Glutamatergic neuron (in vitro differentiated cells): Measurements from ENCODE around the gene OSER1. TPM values are rescaled to one million over a fixed set of nuclear protein-coding genes. Genes with fewer than 3 reads are reported as not detected.
A peak's percentile ranks its signal among the peaks of the same experiment; 100 is the strongest.

Experiments used
- DNase-seq: peaks from one replicate; pipeline ENCODE4 v3.0.0; 2022
- H3K27ac Mint-ChIP-seq: one replicate; pipeline ENCODE4 v1.8.0; 2020; ENCODE audit warnings: mild to moderate bottlenecking, mixed read lengths, inconsistent platforms; ENCODE audit not compliant: unreplicated experiment
- H3K27me3 Mint-ChIP-seq: one replicate; pipeline ENCODE4 v1.8.0; 2020; ENCODE audit warnings: mild to moderate bottlenecking, moderate library complexity, mixed read lengths, inconsistent platforms; ENCODE audit not compliant: unreplicated experiment
- H3K36me3 Mint-ChIP-seq: one replicate; pipeline ENCODE4 v1.8.0; 2020; ENCODE audit warnings: mild to moderate bottlenecking, mixed read lengths, inconsistent platforms; ENCODE audit not compliant: unreplicated experiment
- H3K4me1 Mint-ChIP-seq: one replicate; pipeline ENCODE4 v1.8.0; 2020; ENCODE audit warnings: mild to moderate bottlenecking, low read depth, mixed read lengths, inconsistent platforms; ENCODE audit not compliant: unreplicated experiment
- H3K4me3 Mint-ChIP-seq: one replicate; pipeline ENCODE4 v1.8.0; 2020; ENCODE audit warnings: mild to moderate bottlenecking, mixed read lengths, inconsistent platforms; ENCODE audit not compliant: unreplicated experiment
- H3K9me3 Mint-ChIP-seq: one replicate; pipeline ENCODE4 v1.8.0; 2020; ENCODE audit warnings: mild to moderate bottlenecking, moderate library complexity, mixed read lengths, inconsistent platforms; ENCODE audit not compliant: unreplicated experiment
- total RNA-seq: library from RNA; stranded (reverse); fragmentation: NEBNext Ultra II Directional; extraction: Animal tissue kit (Norgen Biotek cat#: 25700); gene quantifications from one replicate; pipeline ENCODE4 v1.2.1, GENCODE V29; 2021; ENCODE audit not compliant: unreplicated experiment
- TF ChIP-seq, protein P1 (sequence below): fragments of 200-600 bp; sonication (generic); IDR thresholded peaks from one replicate; pipeline ENCODE4 v1.5.0; 2021; ENCODE audit not compliant: partially characterized antibody, unreplicated experiment

Gene OSER1
- total RNA-seq, 1 donor from 2014 or later = 31.9 TPM

DNA sequence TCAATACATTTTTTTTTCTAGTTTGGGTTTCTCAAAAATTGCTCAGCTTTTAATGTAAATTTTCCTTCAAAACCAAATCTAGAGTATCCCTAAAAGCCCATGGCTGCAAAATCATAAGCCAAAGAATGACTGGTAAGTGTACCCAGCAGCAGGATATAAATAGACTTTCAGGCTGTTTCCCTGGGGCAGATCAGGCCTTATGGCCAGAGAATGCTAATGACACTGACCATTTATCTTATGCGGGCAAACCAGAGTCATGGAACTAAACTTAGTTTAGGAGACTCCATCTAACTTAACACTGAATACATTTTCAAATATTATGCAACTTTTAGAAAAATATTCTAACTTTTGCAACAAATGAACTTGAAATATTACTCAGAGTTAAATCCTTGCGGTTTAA, 7.4 kb downstream of the OSER1 start:
- Mint-ChIP-seq H3K27me3 (no peaks in the 10 kb centered on the region), H3K36me3 (no peaks in the 10 kb centered on the region), H3K27ac (peak overlapping the region; percentile 92), H3K9me3 (no peaks in the 10 kb centered on the region), H3K4me3 (peak overlapping the region; percentile 67), H3K4me1 (peaks cover 35% of the 10 kb centered on the region)
- TF ChIP-seq, protein P1, sequence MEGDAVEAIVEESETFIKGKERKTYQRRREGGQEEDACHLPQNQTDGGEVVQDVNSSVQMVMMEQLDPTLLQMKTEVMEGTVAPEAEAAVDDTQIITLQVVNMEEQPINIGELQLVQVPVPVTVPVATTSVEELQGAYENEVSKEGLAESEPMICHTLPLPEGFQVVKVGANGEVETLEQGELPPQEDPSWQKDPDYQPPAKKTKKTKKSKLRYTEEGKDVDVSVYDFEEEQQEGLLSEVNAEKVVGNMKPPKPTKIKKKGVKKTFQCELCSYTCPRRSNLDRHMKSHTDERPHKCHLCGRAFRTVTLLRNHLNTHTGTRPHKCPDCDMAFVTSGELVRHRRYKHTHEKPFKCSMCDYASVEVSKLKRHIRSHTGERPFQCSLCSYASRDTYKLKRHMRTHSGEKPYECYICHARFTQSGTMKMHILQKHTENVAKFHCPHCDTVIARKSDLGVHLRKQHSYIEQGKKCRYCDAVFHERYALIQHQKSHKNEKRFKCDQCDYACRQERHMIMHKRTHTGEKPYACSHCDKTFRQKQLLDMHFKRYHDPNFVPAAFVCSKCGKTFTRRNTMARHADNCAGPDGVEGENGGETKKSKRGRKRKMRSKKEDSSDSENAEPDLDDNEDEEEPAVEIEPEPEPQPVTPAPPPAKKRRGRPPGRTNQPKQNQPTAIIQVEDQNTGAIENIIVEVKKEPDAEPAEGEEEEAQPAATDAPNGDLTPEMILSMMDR = no peak
- DNase-seq = no peak

DNA sequence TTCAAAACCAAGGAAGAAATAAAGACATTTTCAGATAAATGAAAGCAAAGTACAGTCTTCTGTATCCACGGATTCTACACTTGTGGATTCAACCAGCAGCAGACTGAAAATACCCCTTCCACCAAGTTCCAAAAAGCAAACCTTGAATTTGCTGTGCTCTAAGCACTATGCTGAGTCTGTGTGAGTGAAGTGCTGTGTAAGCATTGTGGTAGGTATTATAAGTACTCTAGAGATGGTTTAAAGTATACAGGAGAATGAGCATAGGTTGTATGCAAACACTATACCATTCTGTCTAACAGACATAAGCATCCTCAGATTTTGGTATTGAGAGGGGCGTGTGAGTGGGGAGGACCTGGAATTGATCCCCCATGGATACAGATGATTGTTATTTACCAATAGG, 9.6 kb downstream of the OSER1 start:
- Mint-ChIP-seq H3K9me3 (no peaks in the 10 kb centered on the region), H3K27me3 (no peaks in the 10 kb centered on the region), H3K27ac (no peak overlapping the region), H3K4me3 (no peak overlapping the region), H3K4me1 (peaks cover 18% of the 10 kb centered on the region), H3K36me3 (no peaks in the 10 kb centered on the region)
- TF ChIP-seq, protein P1 = no peak
- DNase-seq = no peak

DNA sequence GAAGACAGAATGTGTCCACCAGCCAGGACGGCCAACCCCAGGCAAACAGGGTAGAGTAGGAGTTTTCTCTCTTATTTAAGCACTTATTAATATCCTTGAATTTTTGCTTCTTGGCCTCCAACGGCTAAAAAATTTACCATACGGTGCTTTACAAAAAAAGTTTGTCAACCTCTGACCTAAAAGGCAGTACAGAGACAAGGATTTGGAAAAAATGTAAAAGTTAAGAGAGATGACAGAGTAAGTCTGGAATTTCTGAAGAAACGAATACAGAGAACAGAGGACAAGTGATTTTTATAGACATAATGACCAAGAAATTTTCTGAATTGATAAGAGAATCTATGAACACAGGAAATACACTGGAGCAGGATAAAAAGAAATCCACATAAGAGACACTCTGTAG, 10.2 kb downstream of the OSER1 start:
- TF ChIP-seq, protein P1 = no peak
- peaks cover 16% of the 10 kb centered on the region for H3K4me1 Mint-ChIP-seq
- no peak overlapping the region for H3K27ac Mint-ChIP-seq
- H3K9me3 Mint-ChIP-seq = no peaks in the 10 kb centered on the region
- DNase-seq = no peak
- H3K4me3 Mint-ChIP-seq = no peak overlapping the region
- no peaks in the 10 kb centered on the region for H3K27me3 Mint-ChIP-seq
- no peaks in the 10 kb centered on the region for H3K36me3 Mint-ChIP-seq

DNA sequence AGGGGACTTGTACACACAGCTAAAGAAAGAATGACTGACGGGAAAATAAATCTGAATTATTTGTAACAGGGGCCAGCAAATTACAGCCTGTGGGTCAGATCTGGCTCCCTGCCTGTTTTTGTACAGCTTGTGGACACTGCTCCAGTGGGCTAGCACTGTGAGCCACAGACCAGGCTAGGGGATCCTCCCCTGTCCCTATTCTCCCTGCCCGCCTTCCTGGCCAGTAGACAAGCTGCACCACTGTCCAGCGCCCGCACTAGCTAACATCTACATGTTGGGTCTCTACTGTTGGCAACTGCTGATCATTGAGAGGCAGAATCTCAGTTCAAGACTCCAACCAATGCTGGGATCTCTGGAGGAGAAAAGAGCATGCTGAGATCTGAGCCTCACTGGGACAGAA, 10.7 kb downstream of the OSER1 start:
- H3K9me3 Mint-ChIP-seq = no peaks in the 10 kb centered on the region
- no peak for DNase-seq
- H3K4me1 Mint-ChIP-seq = peaks cover 16% of the 10 kb centered on the region
- no peaks in the 10 kb centered on the region for H3K27me3 Mint-ChIP-seq
- H3K4me3 Mint-ChIP-seq = no peak overlapping the region
- peak overlapping the region; percentile 64 for H3K27ac Mint-ChIP-seq
- TF ChIP-seq, protein P1 = no peak
- H3K36me3 Mint-ChIP-seq = no peaks in the 10 kb centered on the region

DNA sequence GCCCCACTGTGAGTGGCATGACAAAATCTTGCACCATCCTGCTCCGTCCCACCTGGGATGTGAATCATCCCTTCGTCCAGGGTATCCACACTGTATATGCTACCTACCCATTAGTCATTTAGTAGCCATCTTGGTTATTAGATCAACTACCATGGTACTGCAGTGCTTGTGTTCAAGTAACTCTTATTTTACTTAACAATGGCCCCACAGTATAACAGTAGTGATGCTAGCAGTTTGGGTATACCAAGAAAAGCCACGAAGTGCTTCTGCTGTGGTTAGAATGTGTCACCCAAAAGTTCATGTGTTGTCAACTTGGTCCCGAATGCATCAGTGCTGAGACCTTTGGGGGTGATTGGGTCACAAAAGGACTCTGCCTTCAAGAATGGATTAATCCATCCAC, 11.7 kb downstream of the OSER1 start:
- no peaks in the 10 kb centered on the region for H3K36me3 Mint-ChIP-seq
- no peaks in the 10 kb centered on the region for H3K27me3 Mint-ChIP-seq
- no peak for DNase-seq
- peaks cover 13% of the 10 kb centered on the region for H3K4me1 Mint-ChIP-seq
- no peak overlapping the region for H3K27ac Mint-ChIP-seq
- no peaks in the 10 kb centered on the region for H3K9me3 Mint-ChIP-seq
- TF ChIP-seq, protein P1 = no peak
- H3K4me3 Mint-ChIP-seq = no peak overlapping the region
